Stomach (tissue), 4 donors: ENCODE data around the gene GPR52.

Source experiments
- POLR2AphosphoS5 ChIP-seq, 3 donors: sonication (generic); formaldehyde crosslinking; IDR thresholded peaks; one replicate each; pipeline ENCODE4 v1.6.1; 2016; ENCODE audit warnings: antibody characterized with exemption in 3 of 3
- TF ChIP-seq, protein P1 (sequence below), 7 experiments: fragments of 450-650 bp in 4 of 7; fragments of 200-600 bp in 3 of 7; sonication (generic) in 3 of 7; IDR thresholded peaks; one replicate each; pipeline ENCODE4 v1.5.1; 2016 to 2019; ENCODE audit warnings: antibody characterized with exemption in 7 of 7, control low read depth in 2 of 7, mild to moderate bottlenecking in 1 of 7

DNA sequence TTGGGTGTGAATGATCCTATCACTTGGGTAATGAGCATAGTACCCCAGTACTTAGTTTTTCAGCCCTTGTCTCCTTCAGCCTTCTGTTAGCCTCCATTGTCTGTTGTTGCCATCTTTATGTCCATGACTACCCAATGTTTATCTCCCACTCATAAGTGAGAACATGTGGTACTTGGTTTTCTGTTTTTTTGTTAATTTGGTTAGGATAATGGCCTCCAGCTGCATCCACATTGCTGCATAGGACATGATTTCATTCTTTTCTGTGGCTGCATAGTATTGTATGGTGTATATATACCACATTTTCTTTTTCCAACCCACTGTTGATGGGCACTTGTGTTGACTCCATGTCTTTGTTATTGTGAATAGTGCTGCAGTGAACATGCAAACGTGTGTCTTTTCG is 39.6 kb upstream of the GPR52 start:
- TF ChIP-seq, protein P1, sequence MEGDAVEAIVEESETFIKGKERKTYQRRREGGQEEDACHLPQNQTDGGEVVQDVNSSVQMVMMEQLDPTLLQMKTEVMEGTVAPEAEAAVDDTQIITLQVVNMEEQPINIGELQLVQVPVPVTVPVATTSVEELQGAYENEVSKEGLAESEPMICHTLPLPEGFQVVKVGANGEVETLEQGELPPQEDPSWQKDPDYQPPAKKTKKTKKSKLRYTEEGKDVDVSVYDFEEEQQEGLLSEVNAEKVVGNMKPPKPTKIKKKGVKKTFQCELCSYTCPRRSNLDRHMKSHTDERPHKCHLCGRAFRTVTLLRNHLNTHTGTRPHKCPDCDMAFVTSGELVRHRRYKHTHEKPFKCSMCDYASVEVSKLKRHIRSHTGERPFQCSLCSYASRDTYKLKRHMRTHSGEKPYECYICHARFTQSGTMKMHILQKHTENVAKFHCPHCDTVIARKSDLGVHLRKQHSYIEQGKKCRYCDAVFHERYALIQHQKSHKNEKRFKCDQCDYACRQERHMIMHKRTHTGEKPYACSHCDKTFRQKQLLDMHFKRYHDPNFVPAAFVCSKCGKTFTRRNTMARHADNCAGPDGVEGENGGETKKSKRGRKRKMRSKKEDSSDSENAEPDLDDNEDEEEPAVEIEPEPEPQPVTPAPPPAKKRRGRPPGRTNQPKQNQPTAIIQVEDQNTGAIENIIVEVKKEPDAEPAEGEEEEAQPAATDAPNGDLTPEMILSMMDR (IDR thresholded peaks at IDR 0.05) = no peak
- TF ChIP-seq POLR2AphosphoS5 (IDR thresholded peaks at IDR 0.05) = no peak
